Activated CD4-positive, alpha-beta T cell treated with anti-CD3 and anti-CD28 coated beads for 36 hours (primary cell): ENCODE measurements around the gene LSM2. TPM values are rescaled to one million over a fixed set of nuclear protein-coding genes. Genes with fewer than 3 reads are reported as not detected.
"Not testable (repeated sequence)": the region's sequence is repeated elsewhere in the genome, so short reads cannot be mapped to it uniquely, and the experiment has no call there.

ENCODE experiments used
- ATAC-seq: fragments of 200-7000 bp; cut with Tn5 transposase; one replicate; pipeline ENCODE4 v1.10.0; 2021; ENCODE audit warnings: mild to moderate bottlenecking, moderate library complexity
- CTCF ChIA-PET: fragments of 350-600 bp; sonication (Branson Sonifier 250); formaldehyde crosslinking; loops from one replicate; lab custom pipeline; 2021; ENCODE audit warnings: antibody characterized with exemption; lab: Charles Lee
- POLR2A ChIA-PET: fragments of 350-600 bp; sonication (Branson Sonifier 250); formaldehyde crosslinking; loops from one replicate; lab custom pipeline; 2021; ENCODE audit warnings: antibody characterized with exemption, inconsistent platforms; lab: Charles Lee
- DNase-seq: peaks from one replicate; pipeline ENCODE4 v3.0.0-alpha.2; 2020
- H3K27ac Mint-ChIP-seq: one replicate; pipeline ENCODE4 v1.8.0; 2021; ENCODE audit warnings: mixed read lengths
- H3K27me3 Mint-ChIP-seq: one replicate; pipeline ENCODE4 v1.8.0; 2021; ENCODE audit warnings: mixed read lengths
- H3K36me3 Mint-ChIP-seq: one replicate; pipeline ENCODE4 v1.8.0; 2021; ENCODE audit warnings: low read depth, mixed read lengths
- H3K4me1 Mint-ChIP-seq: one replicate; pipeline ENCODE4 v1.8.0; 2021; ENCODE audit warnings: mixed read lengths
- H3K4me3 Mint-ChIP-seq: one replicate; pipeline ENCODE4 v1.8.0; 2021; ENCODE audit warnings: mild to moderate bottlenecking, moderate library complexity, mixed read lengths
- H3K9me3 Mint-ChIP-seq: one replicate; pipeline ENCODE4 v1.8.0; 2021; ENCODE audit warnings: low read depth, mixed read lengths
- intact Hi-C, 2 experiments: fragments of 100-400 bp; cut with DNase I in 1 of 2; cut with micrococcal nuclease in 1 of 2; formaldehyde crosslinking; loops; one replicate each; pipeline versions ENCODE4 v1.14.2 to v1.15.1; 2022 to 2024; cut with DNase I, micrococcal nuclease
- total RNA-seq, 2 experiments: library from RNA; stranded (reverse); gene quantifications; one replicate each; pipeline ENCODE4 v1.2.3, GENCODE V29; 2021

The LSM2 gene
- total RNA-seq, 2 experiments from 2014 or later, result 112 to 124 TPM

DNA sequence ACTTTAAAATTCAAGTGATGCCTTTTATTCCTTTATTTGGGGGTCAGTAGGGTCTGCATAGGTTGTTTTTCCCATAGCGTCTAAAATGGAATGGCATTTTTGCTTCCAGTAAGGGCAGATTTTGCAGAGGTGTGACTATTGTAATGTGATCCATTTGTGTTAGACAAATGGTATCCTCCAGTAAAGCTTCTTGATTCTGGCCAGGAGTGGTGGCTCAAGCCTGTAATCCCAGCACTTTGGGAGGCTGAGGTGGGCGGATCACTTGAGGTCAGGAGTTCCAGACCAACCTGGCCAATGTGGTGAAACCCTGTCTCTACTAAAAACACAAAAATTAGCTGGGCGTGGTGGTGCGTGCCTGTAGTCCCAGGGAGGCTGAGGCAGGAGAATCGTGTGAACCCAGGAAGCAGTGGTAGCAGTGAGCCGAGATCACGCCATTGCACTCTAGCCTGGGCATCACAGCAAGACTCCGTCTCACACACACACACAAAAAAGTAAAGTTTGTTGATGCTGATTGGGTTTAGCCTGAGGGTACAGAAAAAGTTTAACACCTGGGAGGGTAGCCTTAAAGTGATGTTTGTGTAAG is 11.3 kb upstream of the LSM2 start:
- Mint-ChIP-seq H3K4me3 (peak overlapping the region; percentile 81), H3K27ac (peak overlapping the region; percentile 90), H3K4me1 (peaks cover 51% of the 10 kb centered on the region)
- ChIA-PET CTCF (interaction anchor here (1.3 to 2.4 kb wide), 3 partner anchors 11 to 22 kb away, joined by 4 to 6 read pairs (median 6); partner anchors contain the start of gene LSM2), POLR2A (interaction anchor here (1.0 kb wide), 1 partner anchor 11 kb away, joined by 3 read pairs; the partner anchor contains the start of gene LSM2)
- H3K27me3 Mint-ChIP-seq, intact Hi-C loops, H3K36me3 Mint-ChIP-seq, ATAC-seq, H3K9me3 Mint-ChIP-seq: not testable (repeated sequence)
- peak; percentile 29 for DNase-seq

DNA sequence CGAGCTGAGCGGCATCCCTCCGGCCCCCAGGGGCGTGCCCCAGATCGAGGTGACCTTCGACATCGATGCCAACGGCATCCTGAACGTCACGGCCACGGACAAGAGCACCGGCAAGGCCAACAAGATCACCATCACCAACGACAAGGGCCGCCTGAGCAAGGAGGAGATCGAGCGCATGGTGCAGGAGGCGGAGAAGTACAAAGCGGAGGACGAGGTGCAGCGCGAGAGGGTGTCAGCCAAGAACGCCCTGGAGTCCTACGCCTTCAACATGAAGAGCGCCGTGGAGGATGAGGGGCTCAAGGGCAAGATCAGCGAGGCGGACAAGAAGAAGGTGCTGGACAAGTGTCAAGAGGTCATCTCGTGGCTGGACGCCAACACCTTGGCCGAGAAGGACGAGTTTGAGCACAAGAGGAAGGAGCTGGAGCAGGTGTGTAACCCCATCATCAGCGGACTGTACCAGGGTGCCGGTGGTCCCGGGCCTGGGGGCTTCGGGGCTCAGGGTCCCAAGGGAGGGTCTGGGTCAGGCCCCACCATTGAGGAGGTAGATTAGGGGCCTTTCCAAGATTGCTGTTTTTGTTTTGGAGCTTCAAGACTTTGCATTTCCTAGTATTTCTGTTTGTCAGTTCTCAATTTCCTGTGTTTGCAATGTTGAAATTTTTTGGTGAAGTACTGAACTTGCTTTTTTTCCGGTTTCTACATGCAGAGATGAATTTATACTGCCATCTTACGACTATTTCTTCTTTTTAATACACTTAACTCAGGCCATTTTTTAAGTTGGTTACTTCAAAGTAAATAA is 10.6 kb upstream of the LSM2 start:
- H3K4me3 Mint-ChIP-seq, result peak overlapping the region; percentile 81
- ATAC-seq, DNase-seq, intact Hi-C loops, H3K9me3 Mint-ChIP-seq, H3K36me3 Mint-ChIP-seq, H3K27me3 Mint-ChIP-seq: not testable (repeated sequence)
- ChIA-PET CTCF (interaction anchor here (0.6 to 1.5 kb wide), 3 partner anchors 12 to 70 kb away, joined by 3 to 6 read pairs (median 4); no protein-coding TSS in a partner anchor), POLR2A (interaction anchor here (1.0 kb wide), 1 partner anchor 11 kb away, joined by 3 read pairs; the partner anchor contains the start of gene LSM2)
- H3K27ac Mint-ChIP-seq, result peak overlapping the region; percentile 90
- H3K4me1 Mint-ChIP-seq, result peaks cover 51% of the 10 kb centered on the region

DNA sequence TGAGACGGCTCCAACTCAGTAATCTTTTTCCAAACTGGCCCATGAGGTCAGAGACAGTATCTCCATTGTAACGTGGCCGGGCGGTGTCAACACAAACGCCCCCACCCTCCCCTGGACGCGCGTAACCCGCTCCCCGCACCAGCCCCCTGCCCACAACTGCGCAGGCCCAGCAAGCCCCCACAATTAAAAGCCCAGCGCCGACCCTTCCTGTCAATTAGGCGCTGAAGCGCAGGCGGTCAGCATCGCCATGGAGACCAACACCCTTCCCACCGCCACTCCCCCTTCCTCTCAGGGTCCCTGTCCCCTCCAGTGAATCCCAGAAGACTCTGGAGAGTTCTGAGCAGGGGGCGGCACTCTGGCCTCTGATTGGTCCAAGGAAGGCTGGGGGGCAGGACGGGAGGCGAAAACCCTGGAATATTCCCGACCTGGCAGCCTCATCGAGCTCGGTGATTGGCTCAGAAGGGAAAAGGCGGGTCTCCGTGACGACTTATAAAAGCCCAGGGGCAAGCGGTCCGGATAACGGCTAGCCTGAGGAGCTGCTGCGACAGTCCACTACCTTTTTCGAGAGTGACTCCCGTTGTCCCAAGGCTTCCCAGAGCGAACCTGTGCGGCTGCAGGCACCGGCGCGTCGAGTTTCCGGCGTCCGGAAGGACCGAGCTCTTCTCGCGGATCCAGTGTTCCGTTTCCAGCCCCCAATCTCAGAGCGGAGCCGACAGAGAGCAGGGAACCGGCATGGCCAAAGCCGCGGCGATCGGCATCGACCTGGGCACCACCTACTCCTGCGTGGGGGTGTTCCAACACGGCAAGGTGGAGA is 8.5 kb upstream of the LSM2 start, which contains the start of the genes HSPA1A and HSPA1L:
HSPA1A (plus strand) TSS at position 519 of the 814 bp plus-strand sequence; CDS start at position 733, 214 bp downstream.
HSPA1L (minus strand) TSS at position 259 of the 814 bp plus-strand sequence. CDS start 3,311 bp downstream, outside the sequence.
- DNase-seq, result peak; percentile 72
- Mint-ChIP-seq H3K36me3 (peaks cover 10% of the 10 kb centered on the region), H3K4me3 (peak within 1 kb of the TSS; percentile 72), H3K27ac (peak within 1 kb of the TSS; percentile 94), H3K9me3 (no peaks in the 10 kb centered on the region), H3K27me3 (no peaks in the 10 kb centered on the region), H3K4me1 (peaks cover 54% of the 10 kb centered on the region)
- ChIA-PET CTCF (interaction anchor here (0.6 to 1.2 kb wide), 5 partner anchors 8 to 325 kb away, joined by 3 to 5 read pairs (median 3); partner anchors contain the start of genes ABHD16A and HSPA1B), POLR2A (interaction anchor here (1.1 kb wide), 1 partner anchor 21 kb away, joined by 3 read pairs; no protein-coding TSS in a partner anchor)
- intact Hi-C loops, result no loop called here
- ATAC-seq, result peak; percentile 20

DNA sequence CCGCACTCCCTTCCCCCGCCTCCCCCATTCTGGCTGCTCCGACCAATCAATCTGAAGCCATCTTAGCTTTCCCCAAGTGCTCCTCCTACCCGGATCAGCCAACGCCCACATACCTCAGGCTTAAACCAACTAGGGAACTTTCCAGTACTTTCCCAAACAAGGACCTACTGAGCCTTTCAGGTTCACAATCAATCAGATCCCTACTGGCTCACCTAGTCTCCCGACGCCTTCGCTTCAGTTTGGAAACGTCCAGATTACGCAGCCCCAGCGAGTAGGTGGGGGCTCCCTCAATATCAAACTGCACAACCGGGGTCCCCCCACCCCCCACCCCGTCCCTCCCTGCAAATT is 7.9 kb upstream of the LSM2 start:
- CTCF ChIA-PET, result interaction anchor here (0.5 to 2.6 kb wide), 6 partner anchors 8 to 337 kb away, joined by 3 to 12 read pairs (median 3); partner anchors contain the start of genes ABHD16A, HSPA1B and MSH5
- peaks cover 50% of the 10 kb centered on the region for H3K4me1 Mint-ChIP-seq

DNA sequence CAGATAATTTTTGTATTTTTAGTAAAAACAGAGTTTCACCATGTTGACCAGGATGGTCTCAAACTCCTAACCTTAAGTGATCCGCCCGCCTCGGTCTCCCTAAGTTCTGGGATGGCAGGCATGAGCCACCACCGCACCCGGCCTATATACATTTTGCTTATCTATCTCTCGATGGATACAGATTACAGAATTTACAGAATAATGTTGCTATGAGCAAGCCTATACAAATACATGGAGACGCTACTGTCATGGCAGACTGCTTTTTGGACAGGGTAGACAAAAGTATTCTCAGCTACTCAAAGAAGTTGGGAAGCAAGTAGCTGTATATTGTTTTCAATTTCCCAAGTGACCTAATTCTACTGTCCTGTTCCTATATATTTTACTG is 6.7 kb upstream of the LSM2 start:
- ATAC-seq (no peak), DNase-seq (no peak)
- H3K4me1 Mint-ChIP-seq, result peaks cover 44% of the 10 kb centered on the region
- intact Hi-C loops, result loop anchor here (2.0 to 5.0 kb wide), 4 partner anchors 13 to 271 kb away; partner anchors contain the start of genes DDX39B (in 1 of the 2), HSPA1B (in 1 of the 2) and LTA (in 1 of the 2)
- H3K9me3 Mint-ChIP-seq, result no peaks in the 10 kb centered on the region
- POLR2A ChIA-PET, result interaction anchor here (0.7 to 1.5 kb wide), 5 partner anchors 14 to 1156 kb away, joined by 3 to 9 read pairs (median 3); partner anchors contain the start of gene HSPA1B
- H3K27me3 Mint-ChIP-seq, result no peaks in the 10 kb centered on the region
- H3K27ac Mint-ChIP-seq, result peak overlapping the region; percentile 94
- CTCF ChIA-PET, result interaction anchor here (0.6 to 2.6 kb wide), 7 partner anchors 9 to 73 kb away, joined by 3 to 12 read pairs (median 3); partner anchors contain the start of genes HSPA1B, MSH5 and VARS1
- H3K4me3 Mint-ChIP-seq, result peak overlapping the region; percentile 72
- H3K36me3 Mint-ChIP-seq, result peaks cover 12% of the 10 kb centered on the region

More for the DNA sequence above, 7.9 kb upstream of the LSM2 start:
- Mint-ChIP-seq H3K36me3 (peaks cover 10% of the 10 kb centered on the region), H3K27ac (peak overlapping the region; percentile 79), H3K27me3 (no peaks in the 10 kb centered on the region), H3K9me3 (no peaks in the 10 kb centered on the region), H3K4me3 (peak overlapping the region; percentile 72)
- ATAC-seq (peak; percentile 40), DNase-seq (peak; percentile 83)
- POLR2A ChIA-PET, result interaction anchor here (0.6 to 1.1 kb wide), 4 partner anchors 22 to 149 kb away, joined by 3 read pairs; no protein-coding TSS in a partner anchor
- intact Hi-C loops, result loop anchor here in 1 of 2 experiments (5.0 kb wide), 2 partner anchors 242 to 272 kb away; partner anchors contain the start of genes DDX39B and LTA

DNA sequence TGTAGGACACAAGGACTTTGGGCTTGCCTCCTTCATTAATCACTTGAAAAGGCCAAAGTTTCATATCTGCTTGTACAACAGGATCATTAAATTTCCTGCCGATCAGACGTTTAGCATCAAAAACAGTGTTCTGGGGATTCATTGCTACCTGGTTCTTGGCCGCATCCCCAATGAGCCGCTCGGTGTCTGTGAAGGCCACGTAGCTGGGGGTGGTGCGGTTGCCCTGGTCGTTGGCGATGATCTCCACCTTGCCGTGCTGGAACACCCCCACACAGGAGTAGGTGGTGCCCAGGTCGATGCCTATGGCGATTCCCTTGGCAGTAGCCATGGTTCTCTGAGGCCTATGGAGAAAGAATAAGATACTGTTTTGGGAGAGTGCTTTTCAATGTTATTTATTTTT is 4.9 kb upstream of the LSM2 start:
- CTCF ChIA-PET, result interaction anchor here (0.5 to 1.7 kb wide), 8 partner anchors 9 to 1747 kb away, joined by 3 to 4 read pairs (median 4); partner anchors contain the start of genes HSPA1B, LTB and NCR3
- DNase-seq (no peak), ATAC-seq (no peak)
- Mint-ChIP-seq H3K27ac (peak overlapping the region; percentile 94), H3K4me3 (peak overlapping the region; percentile 72), H3K36me3 (peaks cover 11% of the 10 kb centered on the region), H3K27me3 (no peaks in the 10 kb centered on the region), H3K4me1 (peaks cover 36% of the 10 kb centered on the region), H3K9me3 (no peaks in the 10 kb centered on the region)
- intact Hi-C loops, result loop anchor here (2.0 to 5.0 kb wide), 4 partner anchors 15 to 269 kb away; partner anchors contain the start of genes DDX39B (in 1 of the 2), HSPA1B (in 1 of the 2) and LTA (in 1 of the 2)
- POLR2A ChIA-PET, result no interaction called here

DNA sequence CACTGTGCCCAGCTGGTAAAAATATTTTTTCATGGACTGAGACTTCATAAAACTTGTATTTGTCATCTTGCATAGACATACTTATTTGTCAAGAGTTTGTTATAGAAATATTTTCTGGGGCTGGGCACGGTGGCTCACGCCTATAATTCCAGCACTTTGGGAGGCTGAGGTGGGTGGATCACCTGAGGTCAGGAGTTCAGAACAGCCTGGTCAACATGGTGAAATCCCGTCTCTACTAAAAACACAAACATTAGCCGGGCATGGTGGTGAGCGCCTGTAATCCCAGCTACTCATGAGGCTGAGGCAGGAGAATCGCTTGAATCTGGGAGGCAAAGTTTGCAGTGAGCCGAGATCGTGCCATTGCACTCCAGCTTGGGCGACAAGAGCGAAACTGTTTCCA is 1.8 kb upstream of the LSM2 start:
- H3K4me1 Mint-ChIP-seq, result peaks cover 37% of the 10 kb centered on the region
- H3K9me3 Mint-ChIP-seq, DNase-seq, ATAC-seq, H3K27me3 Mint-ChIP-seq, CTCF ChIA-PET, H3K27ac Mint-ChIP-seq, H3K4me3 Mint-ChIP-seq, POLR2A ChIA-PET: not testable (repeated sequence)
- intact Hi-C loops, result loop anchor here in 1 of 2 experiments (10.0 kb wide), 1 partner anchor 1484 kb away; the partner anchor contains the start of gene TRIM39
- peaks cover 20% of the 10 kb centered on the region for H3K36me3 Mint-ChIP-seq

DNA sequence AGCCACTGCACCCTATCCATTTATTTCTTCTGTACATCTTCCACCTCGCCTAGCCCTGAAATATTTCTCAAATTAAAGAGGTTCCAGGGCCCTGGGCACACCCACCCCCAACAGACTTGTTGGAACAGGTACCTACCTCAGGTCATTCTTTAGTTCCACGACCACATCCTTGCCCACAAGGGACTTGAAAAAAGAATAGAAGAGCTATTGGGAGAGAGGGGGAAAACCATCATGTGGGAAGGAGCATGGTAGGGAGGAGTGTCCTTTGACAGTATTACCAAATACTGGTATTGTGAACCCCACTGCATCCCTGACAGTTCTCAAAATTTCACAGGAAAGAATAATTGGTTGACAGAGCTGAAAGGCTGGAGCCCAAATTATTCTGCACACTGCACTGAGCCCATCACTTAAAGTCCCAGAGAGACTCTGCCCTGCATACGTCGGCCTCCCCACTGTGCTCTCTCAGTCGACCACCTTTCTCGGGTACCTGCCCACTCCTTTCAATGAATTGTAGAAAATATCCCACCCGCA is 762 bp downstream of the LSM2 start:
- POLR2A ChIA-PET, result interaction anchor here (0.6 to 2.2 kb wide), 8 partner anchors 10 to 141 kb away, joined by 3 to 20 read pairs (median 4); partner anchors contain the start of genes GPANK1 and HSPA1B
- no peaks in the 10 kb centered on the region for H3K27me3 Mint-ChIP-seq
- peak; percentile 20 for ATAC-seq
- DNase-seq, result peak; percentile 34
- intact Hi-C loops, result loop anchor here (1.0 to 10.0 kb wide), 5 partner anchors 9 to 1481 kb away; partner anchors contain the start of genes HSPA1B (in 1 of the 2), TRIM39 (in 1 of the 2) and VARS1 (in 1 of the 2)
- peaks cover 16% of the 10 kb centered on the region for H3K4me1 Mint-ChIP-seq
- H3K36me3 Mint-ChIP-seq, result peaks cover 29% of the 10 kb centered on the region
- H3K9me3 Mint-ChIP-seq, result no peaks in the 10 kb centered on the region
- CTCF ChIA-PET, result interaction anchor here (0.8 to 2.5 kb wide), 11 partner anchors 10 to 152 kb away, joined by 4 to 23 read pairs (median 6); partner anchors contain the start of genes C6orf47, MSH5 and VARS1
- H3K27ac Mint-ChIP-seq, result peak overlapping the region; percentile 94
- H3K4me3 Mint-ChIP-seq, result peak overlapping the region; percentile 91

DNA sequence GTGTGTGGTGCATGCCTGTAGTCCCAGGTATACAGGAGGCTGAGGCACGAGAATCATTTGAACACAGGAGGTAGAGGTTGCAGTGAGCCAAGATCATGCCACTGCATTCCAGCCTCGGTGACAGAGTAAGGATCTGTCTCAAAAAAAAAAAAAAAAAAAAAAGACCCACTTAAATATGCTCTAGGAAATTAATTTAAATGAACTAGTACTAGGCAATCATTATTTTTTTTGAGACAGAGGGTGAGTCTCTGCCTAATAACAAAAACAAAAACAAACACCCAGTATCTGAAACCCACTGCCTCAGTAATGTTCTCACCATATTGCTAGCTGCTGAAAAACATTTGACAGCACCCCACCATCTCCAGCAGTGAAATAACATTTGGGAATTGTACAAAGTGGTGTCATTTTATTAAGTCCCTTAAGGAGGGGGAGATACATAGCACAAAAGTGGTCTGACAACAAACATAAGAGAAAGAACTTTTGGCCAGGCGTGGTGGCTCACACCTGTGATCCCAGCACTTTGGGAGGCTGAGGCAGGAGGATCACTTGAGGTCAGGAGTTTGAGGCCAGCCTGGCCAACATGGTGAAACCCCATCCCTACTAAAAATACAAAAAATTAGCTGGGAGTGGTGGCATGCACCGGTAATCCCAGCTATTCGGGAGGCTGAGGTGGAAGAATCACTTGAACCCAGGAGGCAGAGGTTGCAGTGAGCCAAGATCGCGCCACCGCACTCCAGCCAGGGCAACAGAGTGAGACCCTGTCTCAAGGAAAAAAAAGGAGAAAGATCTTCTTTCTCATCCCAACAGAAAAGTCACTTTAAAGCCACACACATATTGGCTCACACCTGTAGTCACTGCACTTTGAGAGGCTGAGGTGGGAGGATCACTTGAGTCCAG is 5.5 kb downstream of the LSM2 start:
- POLR2A ChIA-PET, H3K4me3 Mint-ChIP-seq, H3K9me3 Mint-ChIP-seq, H3K27ac Mint-ChIP-seq, ATAC-seq, DNase-seq, H3K27me3 Mint-ChIP-seq: not testable (repeated sequence)
- Mint-ChIP-seq H3K4me1 (peaks cover 32% of the 10 kb centered on the region), H3K36me3 (peaks cover 29% of the 10 kb centered on the region)
- CTCF ChIA-PET, result interaction anchor here (1.0 to 1.1 kb wide), 2 partner anchors 10 to 32 kb away, joined by 3 to 4 read pairs; no protein-coding TSS in a partner anchor
- intact Hi-C loops, result loop anchor here in 1 of 2 experiments (10.0 kb wide), 1 partner anchor 1476 kb away; the partner anchor contains the start of gene TRIM39
